RWPE2 (cell line): ENCODE measurements around the gene CBX2.

Source experiments
- ATAC-seq: fragments of 200-7000 bp; cut with Tn5 transposase; 3 replicates; pipeline ENCODE4 v1.9.1; 2021; ENCODE audit warnings: low read depth
- DNase-seq: peaks from one replicate; pipeline ENCODE4 v3.0.0-alpha.2; 2020; ENCODE audit warnings: low spot score
- H3K27ac ChIP-seq: fragments of 450-650 bp; 2 replicates; pipeline ENCODE4 v1.5.1; 2017; ENCODE audit warnings: mild to moderate bottlenecking; ENCODE audit not compliant: poor library complexity, severe bottlenecking
- H3K27me3 ChIP-seq: fragments of 250-450 bp; sonication (Bioruptor Pico); 2 replicates; pipeline ENCODE4 v1.5.1; 2021; ENCODE audit warnings: mild to moderate bottlenecking, moderate library complexity; ENCODE audit not compliant: insufficient read depth, poor library complexity, severe bottlenecking
- H3K36me3 ChIP-seq: fragments of 250-450 bp; sonication (Bioruptor Pico); 2 replicates; pipeline ENCODE4 v1.5.1; 2020; ENCODE audit warnings: low read depth, mild to moderate bottlenecking, moderate library complexity
- H3K4me1 ChIP-seq: fragments of 250-450 bp; sonication (Bioruptor Pico); 2 replicates; pipeline ENCODE4 v1.5.1; 2021; ENCODE audit warnings: mild to moderate bottlenecking, moderate library complexity; ENCODE audit not compliant: insufficient read depth, poor library complexity, severe bottlenecking
- H3K4me3 ChIP-seq: fragments of 250-450 bp; sonication (Bioruptor Pico); 2 replicates; pipeline ENCODE4 v1.5.1; 2021; ENCODE audit warnings: mild to moderate bottlenecking, moderate library complexity; ENCODE audit not compliant: severe bottlenecking
- H3K9me3 ChIP-seq: fragments of 250-450 bp; sonication (Bioruptor Pico); 2 replicates; pipeline ENCODE4 v1.5.1; 2021; ENCODE audit warnings: mild to moderate bottlenecking, moderate library complexity; ENCODE audit not compliant: severe bottlenecking
- TF ChIP-seq, protein P1 (sequence below): fragments of 450-650 bp; IDR thresholded peaks from one replicate; pipeline ENCODE4 v1.5.1; 2017; ENCODE audit warnings: mild to moderate bottlenecking, moderate library complexity; ENCODE audit not compliant: poor library complexity, severe bottlenecking

The CBX2 gene

DNA sequence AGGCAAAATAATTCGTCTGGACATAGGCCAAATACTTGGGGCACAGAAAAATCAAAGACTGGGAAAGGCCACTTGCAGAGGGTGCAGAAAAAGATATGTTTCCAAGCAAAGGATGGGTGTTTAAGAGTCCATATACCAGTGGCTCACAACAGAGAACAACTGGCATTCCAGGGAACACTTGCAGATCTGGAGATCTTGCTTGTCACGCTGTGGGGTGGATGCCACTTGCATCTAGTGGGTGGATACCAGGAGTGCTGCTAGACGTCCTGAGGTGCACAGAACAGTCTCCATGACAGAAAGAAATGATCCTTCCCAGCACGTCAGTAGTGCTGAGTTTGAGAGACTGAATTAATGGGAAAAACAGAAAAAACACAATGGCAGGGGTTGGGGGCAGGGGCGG is 10.5 kb downstream of the CBX2 start:
- Histone ChIP-seq H3K27ac (no peak overlapping the region), H3K4me1 (peaks cover under 1% of the 10 kb centered on the region), H3K9me3 (no peaks in the 10 kb centered on the region), H3K36me3 (0 out of 2 replicates have a peak, but pooled peaks cover 3% of the 10 kb centered on the region), H3K4me3 (no peak overlapping the region), H3K27me3 (peaks cover 60% of the 10 kb centered on the region)
- ATAC-seq = no peak
- TF ChIP-seq, protein P1, sequence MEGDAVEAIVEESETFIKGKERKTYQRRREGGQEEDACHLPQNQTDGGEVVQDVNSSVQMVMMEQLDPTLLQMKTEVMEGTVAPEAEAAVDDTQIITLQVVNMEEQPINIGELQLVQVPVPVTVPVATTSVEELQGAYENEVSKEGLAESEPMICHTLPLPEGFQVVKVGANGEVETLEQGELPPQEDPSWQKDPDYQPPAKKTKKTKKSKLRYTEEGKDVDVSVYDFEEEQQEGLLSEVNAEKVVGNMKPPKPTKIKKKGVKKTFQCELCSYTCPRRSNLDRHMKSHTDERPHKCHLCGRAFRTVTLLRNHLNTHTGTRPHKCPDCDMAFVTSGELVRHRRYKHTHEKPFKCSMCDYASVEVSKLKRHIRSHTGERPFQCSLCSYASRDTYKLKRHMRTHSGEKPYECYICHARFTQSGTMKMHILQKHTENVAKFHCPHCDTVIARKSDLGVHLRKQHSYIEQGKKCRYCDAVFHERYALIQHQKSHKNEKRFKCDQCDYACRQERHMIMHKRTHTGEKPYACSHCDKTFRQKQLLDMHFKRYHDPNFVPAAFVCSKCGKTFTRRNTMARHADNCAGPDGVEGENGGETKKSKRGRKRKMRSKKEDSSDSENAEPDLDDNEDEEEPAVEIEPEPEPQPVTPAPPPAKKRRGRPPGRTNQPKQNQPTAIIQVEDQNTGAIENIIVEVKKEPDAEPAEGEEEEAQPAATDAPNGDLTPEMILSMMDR = no peak
- DNase-seq = no peak

DNA sequence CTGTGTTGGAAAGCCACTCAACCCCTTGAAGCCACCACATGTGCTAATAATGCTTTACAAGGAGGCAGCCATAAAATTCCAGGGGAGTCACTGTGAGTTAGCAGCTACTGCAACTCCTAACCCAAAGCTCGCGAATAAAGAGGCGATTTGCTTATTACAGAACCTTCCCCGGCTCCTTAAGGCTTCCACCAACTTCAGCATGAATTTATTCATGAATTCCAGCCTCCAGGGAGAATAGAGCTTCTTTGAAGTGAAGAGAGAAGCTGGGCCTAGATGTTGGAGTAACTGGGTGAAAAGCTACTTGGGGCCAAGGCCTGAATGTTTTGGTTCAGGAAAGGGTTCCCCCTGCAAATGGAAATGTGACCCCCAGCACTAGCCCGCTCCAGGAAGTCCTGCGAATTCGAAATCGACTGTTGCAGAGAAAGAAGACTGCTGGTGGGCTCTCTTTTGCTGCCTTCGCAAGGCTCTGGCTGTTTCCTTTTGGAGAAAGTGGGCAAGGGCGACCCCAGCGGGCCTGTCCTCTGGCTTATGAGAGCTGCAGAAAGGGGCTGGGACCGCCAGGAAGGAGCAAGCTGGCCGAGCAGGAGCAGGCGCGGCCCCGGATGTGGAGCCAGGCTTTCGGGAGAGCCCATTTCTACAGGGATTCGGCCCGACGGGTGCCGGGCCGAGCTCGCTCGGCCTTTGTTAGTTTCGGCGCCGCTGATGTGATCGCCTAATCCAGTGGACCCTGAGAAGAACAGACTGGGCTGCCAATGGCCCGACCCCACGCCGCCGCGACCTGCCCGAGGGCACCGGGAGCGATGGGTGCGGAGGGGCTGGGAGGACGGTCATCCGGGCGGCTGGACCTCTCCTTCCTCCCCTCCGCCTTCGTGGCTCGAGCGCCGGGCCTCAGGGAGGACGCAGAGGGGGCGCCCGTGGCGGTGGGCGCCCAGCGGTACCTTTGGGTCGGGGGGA is 11.3 kb downstream of the CBX2 start:
- ATAC-seq (no peak), DNase-seq (no peak)
- peaks cover 62% of the 10 kb centered on the region for H3K27me3 ChIP-seq
- peaks cover 4% of the 10 kb centered on the region for H3K4me1 ChIP-seq
- no peaks in the 10 kb centered on the region for H3K9me3 ChIP-seq
- TF ChIP-seq, protein P1 = no peak
- no peaks in the 10 kb centered on the region for H3K36me3 ChIP-seq
- no peak overlapping the region for H3K4me3 ChIP-seq
- no peak overlapping the region for H3K27ac ChIP-seq

DNA sequence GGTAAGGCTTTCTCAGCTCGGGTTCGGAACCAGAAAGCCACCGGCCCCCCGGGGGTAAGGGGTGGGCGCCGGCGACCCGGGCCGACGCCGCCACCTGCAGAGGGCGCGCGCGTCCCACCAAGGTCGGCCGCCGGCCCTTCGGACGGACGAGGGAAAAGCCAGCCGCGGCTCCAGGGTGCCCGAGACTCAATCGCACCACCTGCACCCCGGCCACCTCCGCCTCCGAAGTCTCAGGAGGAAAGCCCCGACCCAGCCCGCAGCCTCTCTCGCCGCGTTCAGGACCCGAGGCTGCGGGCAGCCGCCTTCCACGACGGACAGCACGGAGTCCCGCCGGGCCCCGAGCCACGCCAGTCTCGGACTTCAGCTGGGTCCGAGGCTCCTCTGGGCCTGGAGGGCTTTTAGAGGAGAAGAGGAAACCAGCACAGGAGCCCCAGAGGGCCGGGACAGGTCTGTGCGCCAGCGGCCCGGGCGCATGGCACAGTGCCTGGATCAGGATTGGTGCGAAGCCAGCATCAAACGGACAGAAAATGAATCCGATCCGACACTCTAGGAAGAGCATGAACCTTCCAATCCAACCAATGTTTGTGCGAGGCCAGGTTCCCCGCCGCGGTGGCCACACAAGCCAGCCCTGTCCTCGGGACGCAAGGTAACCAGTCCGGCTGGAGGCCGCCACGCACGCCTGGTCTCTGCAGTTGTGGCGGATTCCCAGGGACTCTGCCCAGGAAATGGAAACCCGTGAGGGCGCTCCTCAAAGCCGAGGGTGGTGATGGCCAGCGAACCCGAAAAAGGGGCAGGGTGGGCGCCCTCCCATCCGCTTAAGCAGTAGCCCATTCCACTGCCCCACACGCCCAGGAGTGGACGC is 12.2 kb downstream of the CBX2 start:
- no peak for DNase-seq
- H3K4me1 ChIP-seq = peaks cover 4% of the 10 kb centered on the region

DNA sequence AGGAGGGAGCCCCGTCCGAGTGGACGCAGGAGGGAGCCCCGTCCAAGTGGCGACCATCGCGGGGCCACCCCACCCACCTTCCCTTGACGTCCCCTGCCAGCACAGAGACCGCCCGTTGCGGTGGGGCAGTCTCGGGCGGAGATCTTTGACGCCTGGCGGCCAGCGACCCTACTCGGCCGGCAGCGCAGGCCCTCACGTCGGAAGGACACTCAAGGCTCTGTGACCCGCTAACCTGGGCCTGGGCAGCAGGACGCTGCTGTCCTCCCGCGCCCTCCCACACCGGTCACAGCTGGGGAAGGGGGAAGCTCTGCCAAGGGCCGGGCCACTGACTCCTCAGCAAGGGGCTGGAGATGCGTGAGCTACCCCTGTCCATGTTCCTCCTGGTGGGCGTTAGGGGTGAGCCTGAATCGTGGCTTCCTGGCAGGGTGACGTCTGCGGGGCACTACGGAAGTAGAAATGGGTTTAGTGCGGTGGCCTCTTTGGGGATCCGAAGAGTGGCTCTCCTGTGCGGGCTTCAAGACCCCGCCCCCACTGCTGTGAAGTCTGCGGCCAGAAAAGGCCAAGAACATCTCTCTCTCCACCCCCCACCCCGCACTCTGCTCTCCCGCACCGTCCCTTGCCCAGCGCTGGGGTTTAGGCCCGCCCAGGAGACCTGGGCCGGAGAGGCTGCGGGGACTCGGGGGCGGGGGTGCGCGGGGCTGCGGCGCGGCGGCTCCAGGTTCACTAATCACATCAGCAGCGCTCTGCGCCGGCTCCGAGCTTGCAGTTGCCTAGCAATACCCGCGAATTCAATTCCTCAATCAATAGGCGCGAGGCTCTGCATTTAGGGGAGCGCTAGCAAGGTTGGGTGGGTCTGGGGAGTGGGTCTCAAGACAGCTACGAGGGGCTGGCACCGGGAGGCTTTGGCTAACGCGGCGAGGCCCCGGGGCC is 13.1 kb downstream of the CBX2 start:
- 0 out of 2 replicates have a peak, but pooled peaks cover 4% of the 10 kb centered on the region for H3K36me3 ChIP-seq
- H3K4me1 ChIP-seq = peaks cover 4% of the 10 kb centered on the region
- H3K27ac ChIP-seq = no peak overlapping the region
- no peak overlapping the region for H3K4me3 ChIP-seq
- TF ChIP-seq, protein P1 = no peak
- DNase-seq = no peak
- H3K27me3 ChIP-seq = peaks cover 62% of the 10 kb centered on the region
- ATAC-seq = no peak
- no peaks in the 10 kb centered on the region for H3K9me3 ChIP-seq

More for the DNA sequence above, 12.2 kb downstream of the CBX2 start:
- H3K4me3 ChIP-seq = no peak overlapping the region
- H3K36me3 ChIP-seq = no peaks in the 10 kb centered on the region
- H3K9me3 ChIP-seq = no peaks in the 10 kb centered on the region
- peak; percentile 36; the same call in 2 of the 3 replicates for ATAC-seq
- peaks cover 62% of the 10 kb centered on the region for H3K27me3 ChIP-seq
- H3K27ac ChIP-seq = no peak overlapping the region
- TF ChIP-seq, protein P1 = peak; percentile 86
